Stimulated activated naive B cell treated with anti-CD40 and anti-IgM and Interleukin-4, amounts not matched to agents 10 μg/mL and 1 μg/mL and 100 μg/mL, for 72 hours (primary cell): Measurements from ENCODE around the gene SYT9.

Experiments
- ATAC-seq, 2 donors: fragments of 150-1000 bp; cut with Tn5 transposase; replicated peaks; 2 replicates each; pipeline ENCODE4 v1.10.0; 2021; ENCODE audit warnings: moderate library complexity in 1 of 2
- DNase-seq: peaks from one replicate; pipeline ENCODE4 v3.0.0; 2021
- H3K27ac Mint-ChIP-seq: one replicate; pipeline ENCODE4 v1.8.0; 2022; ENCODE audit warnings: mild to moderate bottlenecking, mixed read lengths
- H3K27me3 Mint-ChIP-seq, 2 donors: one replicate each; pipeline ENCODE4 v1.8.0; 2022; ENCODE audit warnings: mixed read lengths in 2 of 2
- H3K36me3 Mint-ChIP-seq, 2 donors: one replicate each; pipeline ENCODE4 v1.8.0; 2022; ENCODE audit warnings: mixed read lengths in 2 of 2, mild to moderate bottlenecking in 1 of 2
- H3K4me1 Mint-ChIP-seq, 2 donors: one replicate each; pipeline ENCODE4 v1.8.0; 2022; ENCODE audit warnings: mixed read lengths in 2 of 2, mild to moderate bottlenecking in 1 of 2
- H3K4me3 Mint-ChIP-seq, 2 donors: one replicate each; pipeline ENCODE4 v1.8.0; 2022; ENCODE audit warnings: mild to moderate bottlenecking in 2 of 2, mixed read lengths in 2 of 2, moderate library complexity in 1 of 2
- H3K9me3 Mint-ChIP-seq, 2 donors: one replicate each; pipeline ENCODE4 v1.8.0; 2022; ENCODE audit warnings: mixed read lengths in 2 of 2, mild to moderate bottlenecking in 1 of 2

Gene SYT9

DNA sequence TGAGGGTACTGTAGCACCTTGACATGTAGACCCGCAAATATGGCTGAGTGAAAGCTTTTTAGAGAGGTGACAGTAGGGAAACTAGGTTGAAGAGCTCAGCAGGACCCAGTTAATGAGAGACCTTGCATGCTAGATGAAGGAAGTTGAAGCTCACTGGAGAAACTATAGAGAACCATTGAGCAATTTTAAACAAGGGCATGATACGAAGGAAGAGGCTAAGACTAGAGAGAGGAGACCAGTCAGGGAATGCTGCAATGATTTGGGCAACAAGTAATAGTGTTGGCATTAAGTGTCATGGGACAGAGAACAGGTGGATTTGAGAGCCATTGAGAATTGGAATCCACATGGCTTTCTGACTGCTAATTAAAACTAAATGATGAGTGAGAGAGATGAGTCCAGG is 237.7 kb downstream of the SYT9 start:
- Mint-ChIP-seq H3K4me3 (no peak overlapping the region), H3K27ac (no peak overlapping the region), H3K36me3 (peaks cover 6 to 9% of the 10 kb centered on the region in 2 donors), H3K9me3 (no peaks in the 10 kb centered on the region), H3K4me1 (peaks cover 11 to 21% of the 10 kb centered on the region in 2 donors), H3K27me3 (no peaks in the 10 kb centered on the region)
- ATAC-seq (no peak), DNase-seq (no peak)

DNA sequence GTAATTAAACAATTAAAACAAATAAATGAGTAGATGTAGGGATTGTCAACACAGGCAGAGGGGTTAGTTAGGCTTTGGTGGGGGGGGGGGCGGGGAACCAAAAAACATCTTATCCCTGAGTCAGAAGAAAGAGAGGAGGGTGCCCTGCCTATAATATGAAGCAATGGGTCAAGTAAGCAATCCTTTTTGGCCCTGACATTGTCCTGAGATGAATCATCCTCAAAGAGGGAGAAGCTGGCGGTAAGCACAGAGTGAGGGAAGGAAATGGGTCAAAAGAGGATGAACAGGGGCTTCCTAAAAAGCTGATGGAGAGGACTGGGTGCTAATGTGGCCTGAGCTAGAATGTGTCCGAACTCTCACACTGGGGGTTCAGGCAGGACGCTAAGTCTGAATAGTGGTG is 238.3 kb downstream of the SYT9 start:
- DNase-seq (no peak), ATAC-seq (no peak)
- H3K36me3 Mint-ChIP-seq, result peaks cover 6 to 9% of the 10 kb centered on the region in 2 donors
- H3K9me3 Mint-ChIP-seq, result no peaks in the 10 kb centered on the region
- peaks cover 15 to 28% of the 10 kb centered on the region in 2 donors for H3K4me1 Mint-ChIP-seq
- no peak overlapping the region for H3K4me3 Mint-ChIP-seq
- H3K27me3 Mint-ChIP-seq, result no peaks in the 10 kb centered on the region
- H3K27ac Mint-ChIP-seq, result no peak overlapping the region

DNA sequence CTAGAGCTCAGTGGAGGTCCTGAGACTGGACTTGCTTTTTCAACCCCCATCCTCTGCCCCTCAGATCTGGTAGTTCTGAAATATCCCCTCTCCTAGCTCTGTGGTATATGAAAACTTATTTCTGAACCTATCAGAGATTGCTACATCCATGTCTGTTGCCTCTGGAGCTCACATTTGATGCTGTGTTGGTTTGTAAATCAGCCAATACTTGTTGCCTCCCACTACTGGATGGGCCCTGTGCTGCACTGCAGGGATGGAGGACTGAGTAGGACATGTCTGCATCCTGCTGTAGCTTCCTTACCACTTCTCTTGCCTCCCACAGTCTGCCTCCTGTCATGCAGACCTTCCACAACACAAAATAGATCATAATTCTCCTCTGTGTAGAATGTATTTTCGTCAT is 238.8 kb downstream of the SYT9 start:
- Mint-ChIP-seq H3K4me3 (no peak overlapping the region), H3K9me3 (no peaks in the 10 kb centered on the region), H3K4me1 (peaks cover 18 to 33% of the 10 kb centered on the region in 2 donors), H3K27ac (no peak overlapping the region), H3K36me3 (peaks cover 6 to 9% of the 10 kb centered on the region in 2 donors), H3K27me3 (no peaks in the 10 kb centered on the region)
- no peak for DNase-seq
- ATAC-seq, result no peak

DNA sequence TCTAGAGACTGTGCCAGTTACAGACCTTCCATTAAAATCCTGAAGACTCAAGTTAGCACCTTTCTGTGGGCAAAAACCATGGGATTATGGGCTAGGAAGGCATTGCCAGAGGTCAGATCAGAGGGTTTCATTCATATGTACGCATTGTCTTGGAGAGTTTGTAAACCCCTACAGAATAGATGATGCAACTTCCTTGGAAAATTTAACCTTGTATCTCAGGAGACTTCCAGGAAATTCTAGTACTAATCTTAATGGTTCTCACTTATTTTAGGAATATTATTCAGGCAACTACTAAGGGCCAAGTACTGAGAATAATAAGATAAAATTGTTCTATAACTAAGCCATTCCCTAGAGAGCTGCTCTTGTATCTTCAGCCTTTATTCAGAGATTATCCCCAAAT is 240.5 kb downstream of the SYT9 start:
- Mint-ChIP-seq H3K4me1 (peaks cover 28 to 50% of the 10 kb centered on the region in 2 donors), H3K27me3 (no peaks in the 10 kb centered on the region), H3K9me3 (peaks cover 0 to 2% of the 10 kb centered on the region in 2 donors), H3K36me3 (peaks cover 7 to 9% of the 10 kb centered on the region in 2 donors), H3K4me3 (no peak overlapping the region), H3K27ac (no peak overlapping the region)
- DNase-seq, result no peak
- no peak for ATAC-seq

DNA sequence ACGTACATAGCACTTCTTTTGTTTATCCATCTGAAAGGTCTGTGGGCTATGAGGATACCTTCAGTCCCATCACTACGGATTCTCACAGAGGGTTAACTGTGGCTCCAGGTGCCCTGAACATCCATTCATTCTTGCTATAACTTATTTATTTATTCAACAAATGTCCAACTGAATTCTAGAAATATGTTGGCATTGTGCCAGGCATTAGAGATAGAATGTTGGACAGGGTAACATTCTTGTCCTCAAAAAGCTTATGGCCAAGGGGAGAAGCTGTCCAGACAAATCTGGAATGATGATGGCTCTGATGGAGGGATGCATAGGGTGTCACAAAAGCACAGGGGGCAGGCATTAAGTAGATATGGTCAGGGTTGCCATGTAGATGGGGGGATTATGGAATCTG is 242.0 kb downstream of the SYT9 start:
- peaks cover 36 to 64% of the 10 kb centered on the region in 2 donors for H3K4me1 Mint-ChIP-seq

DNA sequence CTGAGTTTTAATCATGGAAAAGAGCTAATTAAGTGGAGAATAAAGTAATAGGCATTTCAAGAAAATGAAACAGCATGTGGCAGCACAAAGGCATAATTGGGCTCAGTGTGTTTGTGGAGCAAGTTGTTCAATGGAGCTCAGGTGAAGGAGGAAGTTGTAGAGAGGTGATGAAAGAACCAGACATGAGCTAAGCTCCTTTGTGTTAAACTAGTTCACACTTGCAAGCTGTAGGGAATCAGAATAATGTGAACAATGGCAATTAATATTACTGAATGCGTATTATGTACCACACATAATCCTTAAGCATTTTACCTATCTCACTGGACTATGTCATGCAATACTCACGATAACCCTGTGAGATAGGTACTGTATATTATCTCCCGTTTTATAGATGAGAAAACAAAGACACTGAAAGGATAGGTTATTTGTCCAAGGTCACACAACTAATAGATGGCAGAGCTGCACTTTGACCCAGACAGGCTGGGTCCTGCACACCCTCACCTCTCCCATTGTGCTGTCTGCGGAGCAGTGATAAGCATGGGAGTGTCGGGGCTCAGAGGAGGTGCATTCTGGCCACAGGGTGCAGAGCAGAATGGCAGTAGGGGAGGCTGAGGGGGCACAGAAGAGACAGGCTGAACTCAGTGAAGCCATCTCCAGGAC is 242.5 kb downstream of the SYT9 start:
- H3K4me3 Mint-ChIP-seq, result no peak overlapping the region
- peaks cover 0 to 4% of the 10 kb centered on the region in 2 donors for H3K9me3 Mint-ChIP-seq
- H3K4me1 Mint-ChIP-seq, result peaks cover 38 to 70% of the 10 kb centered on the region in 2 donors
- no peak for ATAC-seq
- H3K27ac Mint-ChIP-seq, result peak overlapping the region; percentile 90
- DNase-seq, result no peak
- H3K27me3 Mint-ChIP-seq, result no peaks in the 10 kb centered on the region
- H3K36me3 Mint-ChIP-seq, result peaks cover 6 to 7% of the 10 kb centered on the region in 2 donors

More for the DNA sequence above, 242.0 kb downstream of the SYT9 start:
- Mint-ChIP-seq H3K27ac (no peak overlapping the region), H3K27me3 (no peaks in the 10 kb centered on the region), H3K36me3 (peaks cover 7 to 9% of the 10 kb centered on the region in 2 donors), H3K9me3 (peaks cover 0 to 3% of the 10 kb centered on the region in 2 donors), H3K4me3 (no peak overlapping the region)
- ATAC-seq (no peak), DNase-seq (no peak)

DNA sequence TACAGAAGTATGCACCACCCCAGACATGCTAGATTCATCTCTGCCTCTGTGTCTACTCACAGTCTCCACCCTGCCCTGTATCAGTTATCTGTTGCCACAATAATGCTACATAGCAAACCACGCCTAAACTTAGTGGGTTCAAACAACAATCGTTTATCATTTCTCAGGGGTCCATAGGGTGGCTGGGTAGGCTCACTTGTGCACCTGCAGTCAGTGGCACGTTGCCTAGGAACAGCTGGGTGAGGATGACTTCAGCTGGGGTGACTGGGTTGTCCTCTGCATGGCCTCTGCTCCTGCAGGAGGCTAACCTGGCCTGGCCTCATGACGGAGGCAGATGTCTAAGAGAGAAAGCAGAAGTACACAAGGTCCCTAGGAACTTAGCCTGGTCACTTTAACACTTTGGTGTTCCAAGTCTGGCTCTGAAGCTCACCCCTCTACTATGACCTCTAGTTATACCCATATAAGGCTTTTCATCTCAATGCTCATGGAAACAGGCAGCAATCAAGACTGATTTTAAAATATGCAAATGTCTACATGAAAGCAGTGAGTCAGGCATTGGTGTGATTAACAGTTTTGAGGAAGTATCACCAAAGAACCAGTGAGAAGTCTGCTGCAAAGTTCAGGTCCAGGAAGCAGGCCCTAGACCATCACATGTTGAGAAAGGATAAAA is 244.3 kb downstream of the SYT9 start:
- H3K27ac Mint-ChIP-seq, result peak overlapping the region; percentile 94
- DNase-seq (peak; percentile 67), ATAC-seq (peak; percentile 91)
- H3K36me3 Mint-ChIP-seq, result peaks cover 3% of the 10 kb centered on the region in 2 donors
- peaks cover 0 to 4% of the 10 kb centered on the region in 2 donors for H3K9me3 Mint-ChIP-seq
- peak overlapping the region; percentile 50 to 77 for H3K4me3 Mint-ChIP-seq
- no peaks in the 10 kb centered on the region for H3K27me3 Mint-ChIP-seq
- peaks cover 37 to 74% of the 10 kb centered on the region in 2 donors for H3K4me1 Mint-ChIP-seq

DNA sequence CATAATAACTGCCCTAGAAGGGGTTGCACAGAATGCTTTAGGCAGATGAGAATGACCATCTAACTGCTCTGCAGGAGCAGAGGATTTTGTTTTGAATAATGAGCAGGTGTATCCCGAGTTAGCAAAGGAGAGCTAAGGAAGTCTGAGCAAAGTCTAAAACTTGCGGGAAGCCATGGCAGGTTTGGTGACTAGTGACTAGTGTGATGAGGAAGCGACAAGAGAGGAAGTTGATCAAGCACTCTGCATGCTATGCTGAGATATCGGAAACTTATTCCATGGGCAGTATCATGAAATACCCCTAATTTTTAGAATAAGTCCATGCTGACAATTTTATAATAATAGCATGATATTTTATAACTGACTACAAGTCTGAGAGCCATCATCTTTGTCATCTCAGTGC is 246.5 kb downstream of the SYT9 start:
- ATAC-seq (no peak), DNase-seq (no peak)
- Mint-ChIP-seq H3K4me3 (peak overlapping the region; percentile 14 to 48), H3K4me1 (peaks cover 33 to 62% of the 10 kb centered on the region in 2 donors), H3K36me3 (peaks cover 3% of the 10 kb centered on the region in 2 donors), H3K27me3 (no peaks in the 10 kb centered on the region), H3K9me3 (peaks cover 0 to 4% of the 10 kb centered on the region in 2 donors), H3K27ac (peak overlapping the region; percentile 81)

DNA sequence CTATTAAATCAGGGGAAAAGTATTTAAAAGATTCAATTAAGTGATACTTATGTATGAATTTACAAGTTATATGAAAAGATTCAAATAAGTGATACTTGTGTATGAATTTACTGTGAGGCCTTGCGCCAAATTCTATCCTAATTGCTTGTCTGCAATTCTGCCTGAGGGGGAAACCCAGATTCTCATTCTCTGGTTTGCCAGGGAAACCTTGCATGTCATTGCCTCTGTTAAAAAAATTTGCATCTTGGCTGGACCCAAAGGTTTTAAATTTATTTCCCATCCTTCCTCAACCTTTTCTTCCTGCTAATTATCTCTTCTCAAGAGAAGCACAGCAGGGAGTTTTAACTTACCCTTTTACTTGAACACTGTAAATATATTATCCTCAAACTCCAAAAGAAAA is 247.4 kb downstream of the SYT9 start:
- DNase-seq (no peak), ATAC-seq (no peak)
- Mint-ChIP-seq H3K27ac (no peak overlapping the region), H3K9me3 (peaks cover 0 to 4% of the 10 kb centered on the region in 2 donors), H3K4me1 (peaks cover 29 to 55% of the 10 kb centered on the region in 2 donors), H3K4me3 (no peak overlapping the region), H3K36me3 (peaks cover 3% of the 10 kb centered on the region in 2 donors), H3K27me3 (no peaks in the 10 kb centered on the region)

DNA sequence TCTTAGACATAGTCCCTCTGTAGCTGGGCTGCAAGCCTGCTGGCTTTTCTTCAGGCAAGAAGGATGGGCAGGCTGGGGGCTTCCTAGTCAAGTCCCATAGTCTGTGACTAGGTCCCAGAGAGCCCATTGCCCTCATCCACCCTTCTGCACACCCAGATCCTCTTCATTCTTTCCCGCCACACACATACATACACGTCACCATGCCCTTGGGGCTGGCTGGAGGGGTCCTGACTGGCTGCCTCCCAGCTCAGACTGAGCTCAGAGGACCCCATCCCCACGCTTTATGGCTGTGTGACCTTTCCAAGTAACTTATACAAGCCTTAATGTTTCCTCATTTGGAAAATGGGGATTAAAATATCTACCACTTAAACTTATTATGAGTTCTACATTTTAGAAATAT is 248.5 kb downstream of the SYT9 start:
- no peak for DNase-seq
- peaks cover 3% of the 10 kb centered on the region in 2 donors for H3K36me3 Mint-ChIP-seq
- H3K27ac Mint-ChIP-seq, result no peak overlapping the region
- no peaks in the 10 kb centered on the region for H3K27me3 Mint-ChIP-seq
- H3K4me3 Mint-ChIP-seq, result no peak overlapping the region
- peaks cover 0 to 4% of the 10 kb centered on the region in 2 donors for H3K9me3 Mint-ChIP-seq
- ATAC-seq, result no peak
- H3K4me1 Mint-ChIP-seq, result peaks cover 25 to 45% of the 10 kb centered on the region in 2 donors

DNA sequence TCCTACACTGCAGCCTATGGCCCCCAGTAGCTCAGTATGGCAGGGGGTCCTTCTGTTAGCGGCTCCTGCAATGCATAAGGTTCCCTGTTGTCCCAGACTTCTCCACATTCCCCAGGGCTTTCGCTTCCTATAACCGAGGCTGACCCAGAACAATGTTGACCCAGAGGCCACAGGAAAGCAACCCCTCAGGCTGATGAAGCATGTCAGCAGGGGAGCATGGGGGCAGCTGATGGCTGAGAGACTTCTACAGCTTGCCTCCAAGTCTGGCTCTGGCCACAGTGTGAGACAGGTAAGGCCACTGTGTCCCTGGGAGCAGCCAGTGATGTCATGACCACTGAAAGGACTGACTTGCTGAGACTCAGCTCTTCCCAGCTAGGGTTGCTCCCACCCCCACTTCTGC is 249.5 kb downstream of the SYT9 start:
- Mint-ChIP-seq H3K27ac (no peak overlapping the region), H3K36me3 (peaks cover 3% of the 10 kb centered on the region in 2 donors), H3K4me3 (no peak overlapping the region), H3K9me3 (peaks cover 0 to 4% of the 10 kb centered on the region in 2 donors), H3K27me3 (no peaks in the 10 kb centered on the region), H3K4me1 (peaks cover 26 to 45% of the 10 kb centered on the region in 2 donors)
- ATAC-seq, result no peak
- no peak for DNase-seq

DNA sequence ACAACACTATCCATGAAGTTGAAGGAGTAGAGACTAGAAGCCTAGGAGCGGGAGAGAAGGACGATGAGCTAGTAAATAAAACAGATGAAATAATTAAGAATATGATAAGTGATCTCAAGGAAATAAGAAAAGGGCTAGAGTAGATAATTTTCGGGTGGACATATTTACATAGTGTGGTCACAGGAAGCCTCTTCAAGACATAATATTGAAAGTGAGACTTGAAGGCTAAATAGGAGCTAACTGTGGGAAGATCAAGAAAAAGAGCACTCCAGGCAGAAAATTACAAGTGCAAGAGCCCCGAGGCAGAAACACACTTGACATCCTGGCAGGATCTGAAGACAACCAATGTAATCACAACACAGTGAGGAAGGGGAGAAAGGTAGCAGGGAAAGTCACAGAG is 250.2 kb downstream of the SYT9 start:
- DNase-seq (no peak), ATAC-seq (no peak)
- no peak overlapping the region for H3K4me3 Mint-ChIP-seq
- H3K36me3 Mint-ChIP-seq, result peaks cover 1 to 5% of the 10 kb centered on the region in 2 donors
- H3K4me1 Mint-ChIP-seq, result peaks cover 29 to 45% of the 10 kb centered on the region in 2 donors
- H3K9me3 Mint-ChIP-seq, result peaks cover 0 to 6% of the 10 kb centered on the region in 2 donors
- H3K27ac Mint-ChIP-seq, result no peak overlapping the region
- no peaks in the 10 kb centered on the region for H3K27me3 Mint-ChIP-seq

DNA sequence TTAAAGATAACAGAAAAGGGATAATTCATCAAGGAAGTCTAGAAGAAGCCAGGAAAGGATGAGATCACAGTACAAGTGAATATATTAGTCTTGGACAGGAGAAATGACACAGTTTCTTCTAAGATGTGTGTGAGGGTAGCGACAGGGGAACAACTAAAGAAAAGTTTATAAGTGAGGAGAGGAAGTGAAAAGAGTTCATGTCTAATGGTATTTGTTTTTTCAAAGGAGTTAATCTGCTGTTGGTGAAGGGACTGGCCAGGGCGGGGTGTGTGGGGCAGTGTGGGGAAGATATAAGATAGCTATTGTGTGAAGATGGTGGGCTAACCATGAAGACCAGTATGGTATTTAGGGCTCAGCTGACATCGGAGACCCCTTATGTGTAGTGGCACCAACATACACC is 254.5 kb downstream of the SYT9 start:
- no peaks in the 10 kb centered on the region for H3K27me3 Mint-ChIP-seq
- peak overlapping the region; percentile 20 for H3K27ac Mint-ChIP-seq
- peaks cover 0 to 4% of the 10 kb centered on the region in 2 donors for H3K9me3 Mint-ChIP-seq
- DNase-seq, result no peak
- peaks cover 2 to 5% of the 10 kb centered on the region in 2 donors for H3K36me3 Mint-ChIP-seq
- H3K4me3 Mint-ChIP-seq, result no peak overlapping the region
- peak; percentile 88 for ATAC-seq
- peaks cover 28 to 38% of the 10 kb centered on the region in 2 donors for H3K4me1 Mint-ChIP-seq

DNA sequence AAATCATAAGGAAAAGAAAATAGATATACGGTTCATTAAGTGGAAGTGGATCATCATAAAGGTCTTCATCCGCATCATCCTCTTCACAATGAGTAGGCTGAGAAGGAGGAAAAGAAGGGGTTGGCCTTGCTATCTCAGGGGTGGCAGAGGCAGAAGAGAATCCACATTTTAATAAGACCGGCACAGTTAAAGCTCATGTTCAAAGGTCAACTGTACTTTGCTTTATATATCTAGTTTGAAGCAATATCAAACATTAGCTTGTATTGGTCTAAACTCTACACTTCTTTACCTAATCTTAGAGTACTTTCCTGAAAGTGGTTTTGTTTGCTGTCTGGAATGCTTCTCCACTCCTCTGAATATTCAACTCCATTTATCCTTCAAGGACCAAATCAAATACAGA is 256.4 kb downstream of the SYT9 start:
- Mint-ChIP-seq H3K27ac (no peak overlapping the region), H3K4me1 (peaks cover 43 to 56% of the 10 kb centered on the region in 2 donors), H3K4me3 (no peak overlapping the region), H3K27me3 (no peaks in the 10 kb centered on the region), H3K36me3 (peaks cover 2 to 5% of the 10 kb centered on the region in 2 donors), H3K9me3 (peaks cover 0 to 4% of the 10 kb centered on the region in 2 donors)
- no peak for DNase-seq
- ATAC-seq, result no peak

DNA sequence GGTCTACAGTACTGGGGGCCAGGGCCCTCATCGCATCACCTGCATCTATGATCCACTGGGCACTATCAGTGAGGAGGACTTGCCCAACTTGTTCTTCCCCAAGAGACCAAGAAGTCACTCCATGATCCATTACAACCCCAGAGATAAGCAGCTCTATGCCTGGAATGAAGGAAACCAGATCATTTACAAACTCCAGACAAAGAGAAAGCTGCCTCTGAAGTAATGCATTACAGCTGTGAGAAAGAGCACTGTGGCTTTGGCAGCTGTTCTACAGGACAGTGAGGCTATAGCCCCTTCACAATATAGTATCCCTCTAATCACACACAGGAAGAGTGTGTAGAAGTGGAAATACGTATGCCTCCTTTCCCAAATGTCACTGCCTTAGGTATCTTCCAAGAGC is 258.3 kb downstream of the SYT9 start:
- peaks cover 44 to 63% of the 10 kb centered on the region in 2 donors for H3K4me1 Mint-ChIP-seq
- ATAC-seq (no peak), DNase-seq (no peak)
- H3K36me3 Mint-ChIP-seq, result peaks cover 2 to 5% of the 10 kb centered on the region in 2 donors
- H3K9me3 Mint-ChIP-seq, result peaks cover 0 to 4% of the 10 kb centered on the region in 2 donors
- H3K4me3 Mint-ChIP-seq, result no peak overlapping the region
- peaks cover 0 to under 1% of the 10 kb centered on the region in 2 donors for H3K27me3 Mint-ChIP-seq
- H3K27ac Mint-ChIP-seq, result no peak overlapping the region
